ENCODE results near the gene FOXP1.

FOXP1 gene

DNA sequence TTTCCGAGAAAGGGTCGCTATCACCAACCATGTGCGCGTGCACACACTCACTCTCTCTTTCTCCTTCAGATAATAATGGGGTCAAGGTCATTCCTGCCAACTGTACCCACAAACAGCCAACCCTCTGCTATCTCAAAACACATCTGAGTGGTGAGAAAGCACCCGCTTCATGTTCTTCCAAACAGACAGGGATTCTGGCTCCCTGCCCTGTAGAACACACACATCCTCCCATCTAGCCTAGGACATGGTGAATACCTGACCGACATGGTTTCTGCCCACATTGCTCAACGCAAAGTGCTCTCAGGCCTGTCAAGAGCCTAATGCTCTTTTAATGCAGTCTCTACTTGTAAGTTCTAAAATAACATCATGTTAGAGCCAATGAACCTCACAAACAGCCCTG is 302.2 kb downstream of the FOXP1 start:
- no peak for DNase-seq
- no peak overlapping the region for H3K4me3 ChIP-seq (ENCODE audit: low read depth, low read length)
- H3K4me1 ChIP-seq = no peaks in the 10 kb centered on the region
- no peaks in the 10 kb centered on the region for H3K36me3 ChIP-seq
- H3K9me3 ChIP-seq = no peaks in the 10 kb centered on the region
- H3K27me3 ChIP-seq = no peaks in the 10 kb centered on the region
- TF ChIP-seq, protein P1, sequence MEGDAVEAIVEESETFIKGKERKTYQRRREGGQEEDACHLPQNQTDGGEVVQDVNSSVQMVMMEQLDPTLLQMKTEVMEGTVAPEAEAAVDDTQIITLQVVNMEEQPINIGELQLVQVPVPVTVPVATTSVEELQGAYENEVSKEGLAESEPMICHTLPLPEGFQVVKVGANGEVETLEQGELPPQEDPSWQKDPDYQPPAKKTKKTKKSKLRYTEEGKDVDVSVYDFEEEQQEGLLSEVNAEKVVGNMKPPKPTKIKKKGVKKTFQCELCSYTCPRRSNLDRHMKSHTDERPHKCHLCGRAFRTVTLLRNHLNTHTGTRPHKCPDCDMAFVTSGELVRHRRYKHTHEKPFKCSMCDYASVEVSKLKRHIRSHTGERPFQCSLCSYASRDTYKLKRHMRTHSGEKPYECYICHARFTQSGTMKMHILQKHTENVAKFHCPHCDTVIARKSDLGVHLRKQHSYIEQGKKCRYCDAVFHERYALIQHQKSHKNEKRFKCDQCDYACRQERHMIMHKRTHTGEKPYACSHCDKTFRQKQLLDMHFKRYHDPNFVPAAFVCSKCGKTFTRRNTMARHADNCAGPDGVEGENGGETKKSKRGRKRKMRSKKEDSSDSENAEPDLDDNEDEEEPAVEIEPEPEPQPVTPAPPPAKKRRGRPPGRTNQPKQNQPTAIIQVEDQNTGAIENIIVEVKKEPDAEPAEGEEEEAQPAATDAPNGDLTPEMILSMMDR (IDR thresholded peaks at IDR 0.05; ENCODE audit: low read depth, low read length) = no peak

DNA sequence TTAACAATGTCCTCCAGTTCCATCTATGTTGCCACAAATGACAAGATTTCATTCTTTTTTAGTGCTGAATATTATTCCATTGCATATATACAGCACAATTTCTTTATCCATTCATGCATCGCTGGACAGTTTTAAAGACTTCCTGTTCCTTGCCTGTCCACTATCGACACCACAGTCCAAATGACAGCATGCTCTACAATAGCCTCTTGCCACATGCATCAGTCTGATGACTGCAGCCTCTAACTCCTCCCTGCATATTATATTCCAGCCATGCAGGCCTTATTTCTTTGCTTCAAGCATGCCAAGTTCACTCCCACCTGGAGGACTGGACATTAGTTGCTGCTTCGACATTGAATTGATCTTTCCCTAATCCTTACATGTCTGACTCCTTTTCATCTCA is 306.2 kb downstream of the FOXP1 start:
- TF ChIP-seq, protein P1 (IDR thresholded peaks at IDR 0.05; ENCODE audit: low read depth, low read length) = no peak
- no peaks in the 10 kb centered on the region for H3K36me3 ChIP-seq
- no peaks in the 10 kb centered on the region for H3K27me3 ChIP-seq
- no peaks in the 10 kb centered on the region for H3K4me1 ChIP-seq
- no peak for DNase-seq
- no peak overlapping the region for H3K4me3 ChIP-seq (ENCODE audit: low read depth, low read length)
- no peaks in the 10 kb centered on the region for H3K9me3 ChIP-seq

DNA sequence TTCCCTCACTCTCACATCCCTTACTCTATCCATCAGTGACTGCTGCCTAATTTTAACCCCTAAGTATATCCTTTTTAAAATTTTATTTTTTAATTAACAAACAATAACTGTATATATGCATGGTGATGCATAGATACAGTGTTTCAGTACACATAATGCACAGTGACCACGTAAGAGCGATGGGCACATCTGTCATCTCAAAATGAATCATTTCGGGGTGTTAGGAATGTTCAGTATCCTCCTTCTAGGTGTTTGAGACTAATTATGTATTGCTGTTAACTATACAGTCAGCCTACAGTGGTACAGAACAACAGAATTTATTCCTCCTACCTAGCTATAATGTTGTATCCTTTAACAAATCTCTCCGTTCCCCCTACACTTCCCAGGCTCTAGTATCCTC is 307.0 kb downstream of the FOXP1 start:
- TF ChIP-seq, protein P1 (IDR thresholded peaks at IDR 0.05; ENCODE audit: low read depth, low read length) = no peak
- DNase-seq = no peak
- Histone ChIP-seq H3K27me3 (no peaks in the 10 kb centered on the region), H3K9me3 (no peaks in the 10 kb centered on the region), H3K4me1 (no peaks in the 10 kb centered on the region), H3K4me3 (ENCODE audit: low read depth, low read length) (no peak overlapping the region), H3K36me3 (no peaks in the 10 kb centered on the region)

DNA sequence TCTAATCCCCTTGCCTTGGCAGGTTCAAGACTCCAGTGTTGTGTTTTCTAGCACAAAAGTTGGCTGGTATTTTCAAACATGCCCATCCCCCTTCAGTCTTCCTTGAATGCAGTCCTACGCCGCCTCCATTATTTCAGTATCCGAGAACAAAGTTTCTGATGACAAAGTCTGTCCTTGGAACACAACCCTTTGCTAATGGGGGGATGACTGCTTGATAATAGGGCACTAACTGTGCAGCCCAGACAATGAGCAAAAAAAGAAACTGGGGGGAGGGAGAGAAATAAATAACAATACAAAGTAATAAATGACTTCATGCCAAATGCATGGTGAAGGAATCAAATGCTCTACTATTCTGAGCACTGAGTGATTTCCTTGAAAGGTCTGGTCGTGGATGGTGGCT is 310.1 kb downstream of the FOXP1 start:
- no peak overlapping the region for H3K4me3 ChIP-seq (ENCODE audit: low read depth, low read length)
- no peaks in the 10 kb centered on the region for H3K36me3 ChIP-seq
- TF ChIP-seq, protein P1 (IDR thresholded peaks at IDR 0.05; ENCODE audit: low read depth, low read length) = no peak
- no peaks in the 10 kb centered on the region for H3K27me3 ChIP-seq
- DNase-seq = no peak
- H3K4me1 ChIP-seq = no peaks in the 10 kb centered on the region
- no peaks in the 10 kb centered on the region for H3K9me3 ChIP-seq

DNA sequence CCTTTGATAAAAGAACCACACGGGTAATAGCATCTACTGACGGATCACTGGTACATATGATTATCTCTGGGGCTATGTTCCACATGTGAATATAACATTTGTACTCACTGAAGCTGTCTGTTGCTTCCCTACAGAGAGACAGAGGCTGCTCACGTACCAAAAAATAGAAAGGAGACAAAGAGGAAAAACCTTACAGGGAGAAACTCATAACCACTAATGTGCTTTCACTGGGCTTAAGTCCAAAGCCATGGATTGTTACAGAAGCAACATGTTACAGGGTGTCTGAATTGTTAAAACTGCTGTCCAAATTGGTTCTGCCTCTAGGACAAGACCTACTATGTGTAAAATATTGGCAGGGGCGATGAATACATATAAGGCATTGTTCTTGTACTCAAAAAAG is 311.9 kb downstream of the FOXP1 start:
- Histone ChIP-seq H3K9me3 (no peaks in the 10 kb centered on the region), H3K4me1 (no peaks in the 10 kb centered on the region), H3K27me3 (no peaks in the 10 kb centered on the region), H3K4me3 (ENCODE audit: low read depth, low read length) (no peak overlapping the region), H3K36me3 (no peaks in the 10 kb centered on the region)
- TF ChIP-seq, protein P1 (IDR thresholded peaks at IDR 0.05; ENCODE audit: low read depth, low read length) = no peak
- DNase-seq = no peak

- no peak for DNase-seq
- Histone ChIP-seq H3K4me3 (ENCODE audit: low read depth, low read length) (no peak overlapping the region), H3K36me3 (no peaks in the 10 kb centered on the region), H3K4me1 (no peaks in the 10 kb centered on the region), H3K9me3 (no peaks in the 10 kb centered on the region), H3K27me3 (no peaks in the 10 kb centered on the region)
- TF ChIP-seq, protein P1 (IDR thresholded peaks at IDR 0.05; ENCODE audit: low read depth, low read length) = no peak
These were observed 313.6 kb downstream of the FOXP1 start for GRCh38 chr3:71269906-71270305.

All from BE2C (cell line).